ENCODE data around the gene MAPK4. TPM values are rescaled to one million over a fixed set of nuclear protein-coding genes. Genes with fewer than 3 reads are reported as not detected.
"Not testable (repeated sequence)": the region's sequence is repeated elsewhere in the genome, so short reads cannot be mapped to it uniquely, and the experiment has no call there.

MAPK4 gene
- polyA plus RNA-seq, 1 experiment, result not detected

GRCh38 chr18:50563376-50563775 is 3.5 kb downstream of the MAPK4 start:
- no peak for DNase-seq (ENCODE audit: low read depth, low spot score)
- Histone ChIP-seq H3K27ac (ENCODE audit: low read depth, low read length) (no peak overlapping the region), H3K27me3 (ENCODE audit: control insufficient read depth, insufficient read depth, low read length) (peaks cover 40% of the 10 kb centered on the region), H3K9me3 (ENCODE audit: control insufficient read depth, insufficient read depth, low read length) (peaks cover 4% of the 10 kb centered on the region; the same call in 1 of the 2 replicates), H3K4me3 (ENCODE audit: low read depth, low read length) (no peak overlapping the region)
- no peak for TF ChIP-seq CTCF (IDR thresholded peaks at IDR 0.05; ENCODE audit: low read depth, low read length)
- ChIA-PET CTCF (no interaction called here), POLR2A (no interaction called here)

- ChIA-PET POLR2A (no interaction called here), CTCF (no interaction called here)
- no peak for DNase-seq (ENCODE audit: low read depth, low spot score)
- H3K4me3 ChIP-seq (ENCODE audit: low read depth, low read length), result no peak overlapping the region
- TF ChIP-seq CTCF (IDR thresholded peaks at IDR 0.05; ENCODE audit: low read depth, low read length), result no peak
- H3K27me3 ChIP-seq (ENCODE audit: control insufficient read depth, insufficient read depth, low read length), result peaks cover 3% of the 10 kb centered on the region
- H3K27ac ChIP-seq (ENCODE audit: low read depth, low read length), result no peak overlapping the region
- H3K9me3 ChIP-seq (ENCODE audit: control insufficient read depth, insufficient read depth, low read length), result no peaks in the 10 kb centered on the region
Observed at GRCh38 chr18:50569930-50570329, 10.0 kb downstream of the MAPK4 start.

GRCh38 chr18:50571606-50572005 is 11.7 kb downstream of the MAPK4 start:
- H3K27me3 ChIP-seq (ENCODE audit: control insufficient read depth, insufficient read depth, low read length), result no peaks in the 10 kb centered on the region
- CTCF ChIA-PET, result no interaction called here
- no peak for TF ChIP-seq CTCF (IDR thresholded peaks at IDR 0.05; ENCODE audit: low read depth, low read length)
- H3K9me3 ChIP-seq (ENCODE audit: control insufficient read depth, insufficient read depth, low read length), result no peaks in the 10 kb centered on the region
- POLR2A ChIA-PET, result no interaction called here
- no peak overlapping the region for H3K27ac ChIP-seq (ENCODE audit: low read depth, low read length)
- no peak overlapping the region for H3K4me3 ChIP-seq (ENCODE audit: low read depth, low read length)
- no peak for DNase-seq (ENCODE audit: low read depth, low spot score)

- H3K9me3 ChIP-seq (ENCODE audit: control insufficient read depth, insufficient read depth, low read length); DNase-seq (ENCODE audit: low read depth, low spot score); H3K27ac ChIP-seq (ENCODE audit: low read depth, low read length); H3K27me3 ChIP-seq (ENCODE audit: control insufficient read depth, insufficient read depth, low read length); CTCF ChIA-PET; H3K4me3 ChIP-seq (ENCODE audit: low read depth, low read length); POLR2A ChIA-PET: not testable (repeated sequence)
Observed at GRCh38 chr18:50573196-50573595, 13.3 kb downstream of the MAPK4 start.

GRCh38 chr18:50573679-50574078 is 13.8 kb downstream of the MAPK4 start:
- TF ChIP-seq CTCF (IDR thresholded peaks at IDR 0.05; ENCODE audit: low read depth, low read length), result no peak
- no peak for DNase-seq (ENCODE audit: low read depth, low spot score)
- CTCF ChIA-PET, result no interaction called here

GRCh38 chr18:50578030-50578429 is 18.1 kb downstream of the MAPK4 start:
- CTCF ChIA-PET, result no interaction called here
- Histone ChIP-seq H3K9me3 (ENCODE audit: control insufficient read depth, insufficient read depth, low read length) (no peaks in the 10 kb centered on the region; the same call in 1 of the 2 replicates), H3K4me3 (ENCODE audit: low read depth, low read length) (no peak overlapping the region), H3K27me3 (ENCODE audit: control insufficient read depth, insufficient read depth, low read length) (no peaks in the 10 kb centered on the region), H3K27ac (ENCODE audit: low read depth, low read length) (no peak overlapping the region)
- POLR2A ChIA-PET, result no interaction called here
- DNase-seq (ENCODE audit: low read depth, low spot score), result no peak
- no peak for TF ChIP-seq CTCF (IDR thresholded peaks at IDR 0.05; ENCODE audit: low read depth, low read length)

More at GRCh38 chr18:50573679-50574078, 13.8 kb downstream of the MAPK4 start:
- POLR2A ChIA-PET, result no interaction called here
- Histone ChIP-seq H3K4me3 (ENCODE audit: low read depth, low read length) (no peak overlapping the region), H3K27ac (ENCODE audit: low read depth, low read length) (no peak overlapping the region), H3K27me3 (ENCODE audit: control insufficient read depth, insufficient read depth, low read length) (no peaks in the 10 kb centered on the region), H3K9me3 (ENCODE audit: control insufficient read depth, insufficient read depth, low read length) (no peaks in the 10 kb centered on the region)
